HG03571 (cell line): Measurements from ENCODE around the gene GNG7.
"Not testable (repeated sequence)": the region's sequence is repeated elsewhere in the genome, so short reads cannot be mapped to it uniquely, and the experiment has no call there.

ENCODE experiments used
- ATAC-seq: cut with Tn5 transposase; IDR thresholded peaks from one replicate; pipeline ENCODE4 v1.9.1; 2021; ENCODE audit not compliant: unreplicated experiment

The GNG7 gene

DNA sequence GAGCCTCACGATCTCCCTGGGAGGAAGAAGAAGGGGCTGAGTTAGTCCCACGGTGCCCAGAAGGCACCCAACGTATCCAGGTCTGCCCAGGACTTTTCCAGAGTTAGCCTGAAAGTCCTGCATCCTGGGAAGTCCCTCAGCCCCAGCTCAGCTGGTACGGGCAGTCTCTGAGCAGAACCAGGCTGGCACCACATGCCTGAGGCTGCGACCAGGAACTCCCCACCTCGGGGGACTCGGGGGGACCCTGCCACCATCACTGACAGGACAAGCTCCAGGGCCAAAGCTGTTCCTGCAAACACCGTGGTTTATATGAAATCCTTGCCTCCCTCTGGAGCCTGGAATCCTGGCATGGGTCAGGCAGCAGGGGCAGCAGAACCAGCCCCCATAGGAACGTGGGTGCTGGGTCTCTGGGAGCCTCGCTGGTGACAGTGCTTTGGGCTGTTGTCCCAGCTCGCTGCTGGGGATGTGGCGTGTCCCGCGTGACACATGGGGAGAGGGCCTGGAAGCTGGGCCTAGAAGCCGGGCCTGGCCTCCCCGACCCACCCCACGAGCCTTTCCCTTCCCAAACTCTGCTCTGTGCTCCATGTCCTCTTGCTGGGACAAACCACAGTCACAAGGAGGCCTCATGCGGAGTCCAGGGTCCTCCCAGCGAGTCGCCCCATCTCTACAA lies 55.5 kb downstream of the GNG7 start:
- ATAC-seq, result no peak

DNA sequence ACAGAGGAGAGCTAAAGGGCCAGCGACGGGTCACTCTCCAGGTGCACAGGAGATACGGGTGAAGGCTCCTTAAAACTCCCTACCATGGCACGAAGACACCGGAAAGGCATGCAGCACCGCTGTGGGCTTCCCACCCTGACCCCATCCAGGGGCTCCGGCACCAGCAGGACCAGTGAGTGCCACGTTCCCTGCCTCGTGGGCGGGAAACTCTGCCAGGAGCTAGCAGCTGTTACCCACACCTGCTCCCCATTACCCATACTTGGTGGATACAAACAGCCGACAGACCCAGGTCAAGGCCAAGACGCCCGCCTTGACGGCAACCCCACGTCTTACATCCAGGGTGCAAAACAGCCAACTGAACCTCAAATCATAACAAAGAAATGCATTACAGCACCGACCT lies 56.7 kb downstream of the GNG7 start:
- no peak for ATAC-seq

DNA sequence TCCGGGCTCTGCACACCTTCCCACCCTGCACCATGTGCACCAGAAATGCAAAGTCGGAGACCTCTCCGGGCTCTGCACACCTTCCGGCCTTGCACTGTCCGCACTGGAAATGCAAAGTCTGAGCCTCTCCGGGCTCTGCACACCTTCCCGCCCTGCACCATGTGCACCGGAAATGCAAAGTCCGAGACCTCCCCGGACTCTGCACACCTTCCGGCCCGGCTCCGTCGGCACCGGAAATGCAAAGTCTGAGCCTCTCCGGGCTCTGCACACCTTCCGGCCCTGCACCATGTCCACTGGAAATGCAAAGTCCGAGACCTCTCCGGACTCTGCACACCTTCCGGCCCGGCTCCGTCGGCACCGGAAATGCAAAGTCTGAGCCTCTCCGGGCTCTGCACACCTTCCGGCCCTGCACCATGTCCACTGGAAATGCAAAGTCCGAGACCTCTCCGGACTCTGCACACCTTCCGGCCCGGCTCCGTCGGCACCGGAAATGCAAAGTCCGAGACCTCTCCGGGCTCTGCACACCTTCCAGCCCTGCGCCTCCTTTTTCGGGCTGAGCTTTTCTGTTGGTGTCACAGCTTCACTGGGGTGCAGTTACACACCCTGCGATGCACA lies 59.3 kb downstream of the GNG7 start:
- not testable (repeated sequence) for ATAC-seq

DNA sequence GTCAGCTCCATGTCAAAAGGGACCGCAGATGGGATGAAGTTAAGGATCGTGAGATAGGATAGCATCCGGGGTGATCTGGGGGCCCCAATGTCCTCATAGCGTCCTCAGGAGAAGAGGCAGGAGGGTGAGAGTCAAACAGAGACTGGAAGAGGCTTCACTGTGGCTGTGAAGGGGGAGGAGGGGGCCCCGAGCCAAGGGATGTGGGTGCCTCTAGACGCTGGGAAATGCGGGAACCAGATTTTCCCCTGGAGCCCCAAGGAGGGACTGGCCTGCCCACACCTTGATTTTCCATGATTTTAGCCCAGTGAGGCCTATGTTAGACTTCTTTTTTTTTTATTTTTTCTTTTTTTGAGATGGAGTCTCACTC lies 61.2 kb downstream of the GNG7 start:
- no peak for ATAC-seq

DNA sequence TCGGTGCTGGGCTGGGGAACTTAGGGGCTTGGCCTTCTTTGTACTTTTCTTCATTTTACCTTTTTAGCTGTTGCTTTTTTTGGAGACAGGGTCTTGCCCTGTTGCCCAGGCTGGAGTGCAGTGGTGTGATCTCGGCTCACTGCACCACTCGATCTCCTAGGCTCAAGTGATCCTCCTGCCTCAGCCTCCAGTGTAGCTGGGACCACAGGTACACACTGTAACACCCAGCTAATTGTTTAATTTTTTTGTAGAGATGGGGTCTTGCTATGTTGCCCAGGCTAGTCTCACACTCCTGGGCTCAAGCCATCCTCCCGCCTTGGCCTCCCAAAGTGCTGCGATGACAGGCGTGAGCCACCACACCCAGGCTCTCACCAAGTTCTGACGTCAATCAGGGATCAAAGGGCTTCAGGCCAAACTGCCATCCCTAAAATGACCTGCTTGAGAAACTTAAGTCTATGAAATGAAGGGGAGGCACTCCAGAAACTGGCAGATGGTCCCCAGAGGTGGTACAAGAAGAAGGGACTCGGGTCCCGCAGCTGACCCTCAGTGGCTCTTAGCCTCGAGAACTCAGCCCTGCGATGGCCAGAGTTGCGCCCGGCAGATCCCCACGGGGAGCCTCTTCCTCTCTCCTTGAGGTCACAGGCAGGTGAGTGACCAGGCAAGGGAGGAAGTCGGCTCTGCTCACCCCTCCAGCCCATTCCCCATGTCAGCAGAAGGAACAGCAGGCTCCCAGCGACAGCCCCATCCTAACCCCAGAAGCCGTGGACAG lies 61.7 kb downstream of the GNG7 start:
- ATAC-seq, result no peak

DNA sequence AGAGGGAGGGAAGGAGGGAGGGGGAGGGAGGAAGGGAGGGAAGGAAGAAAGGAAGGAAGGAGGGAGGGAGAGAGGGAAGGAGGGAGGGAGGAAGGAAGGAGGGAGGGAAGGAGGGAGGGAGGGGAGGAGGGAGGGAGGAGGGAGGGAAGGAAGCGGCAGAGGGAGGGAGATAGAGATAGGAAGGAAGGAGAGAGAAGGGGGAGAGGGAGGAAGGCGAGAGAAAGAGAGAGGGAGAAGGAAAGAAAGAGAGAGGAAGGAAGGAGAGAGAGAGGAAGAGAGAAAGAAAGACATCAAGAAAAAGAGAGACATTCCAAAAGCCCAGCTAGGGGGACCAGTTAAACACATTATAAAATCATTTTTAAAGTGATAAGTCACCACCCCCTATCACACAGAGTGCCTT lies 62.5 kb downstream of the GNG7 start:
- ATAC-seq, result no peak

DNA sequence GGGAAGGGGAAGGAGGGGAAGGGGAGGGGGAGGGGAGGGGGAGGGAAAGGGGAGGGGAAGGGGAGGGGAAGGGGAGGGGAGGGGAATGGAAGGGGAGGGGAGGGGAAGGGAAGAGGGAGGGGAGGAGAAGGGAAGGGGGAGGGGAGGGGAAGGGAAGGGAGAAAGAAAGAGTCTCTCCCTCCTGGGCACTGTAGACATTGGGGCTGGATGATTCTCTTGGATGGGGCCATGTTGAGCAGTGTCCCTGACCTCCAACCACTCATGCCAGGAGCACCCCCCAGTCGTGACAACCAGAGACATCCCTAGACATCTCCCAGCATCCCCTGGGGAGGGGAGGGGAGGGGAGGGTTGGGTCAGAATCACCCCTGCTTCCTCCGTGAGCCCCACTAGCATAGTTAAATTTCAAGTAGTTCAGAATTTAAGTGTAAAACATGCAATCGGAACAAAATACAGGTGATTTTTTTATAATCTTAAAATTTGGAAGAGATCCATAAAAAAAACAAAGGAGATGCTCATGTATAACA lies 64.0 kb downstream of the GNG7 start:
- ATAC-seq, result no peak

DNA sequence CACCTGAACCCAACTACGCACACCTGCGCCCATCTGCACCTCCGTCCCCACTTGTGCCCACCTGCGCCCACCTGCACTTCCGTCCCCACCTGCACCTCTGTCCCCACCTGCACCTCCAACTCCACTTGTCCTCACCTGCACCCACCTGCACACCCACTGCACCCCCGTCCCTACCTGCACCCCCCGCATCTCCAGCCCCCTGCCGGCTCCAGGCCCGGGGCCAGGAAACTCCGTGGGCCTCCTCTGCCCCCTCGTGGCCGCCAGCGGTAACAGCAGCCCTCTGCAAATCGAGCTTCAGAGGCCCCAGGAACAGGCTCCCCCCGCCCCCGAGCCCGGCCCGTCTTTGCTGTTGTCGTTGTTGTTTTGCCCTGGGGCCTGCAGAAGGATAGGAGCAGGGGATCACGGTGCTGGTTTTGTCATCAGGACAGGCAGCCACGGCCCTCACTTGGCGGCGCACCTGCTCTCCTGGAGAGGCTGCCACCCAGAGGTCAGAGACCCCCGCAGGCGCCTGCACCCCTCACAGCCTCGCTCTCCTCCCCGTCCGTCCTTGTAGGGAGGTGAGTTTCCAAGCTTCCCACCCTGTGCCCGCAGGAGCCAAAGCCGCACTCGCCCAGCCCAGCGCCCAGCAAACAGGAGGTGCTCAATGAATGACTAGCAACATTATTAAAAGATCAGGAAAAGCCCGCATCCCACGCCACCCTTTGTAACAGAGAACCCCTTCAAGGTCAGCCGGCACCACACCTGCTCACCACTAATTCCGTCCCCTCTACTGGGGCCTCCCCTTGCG lies 65.4 kb downstream of the GNG7 start:
- ATAC-seq, result no peak

DNA sequence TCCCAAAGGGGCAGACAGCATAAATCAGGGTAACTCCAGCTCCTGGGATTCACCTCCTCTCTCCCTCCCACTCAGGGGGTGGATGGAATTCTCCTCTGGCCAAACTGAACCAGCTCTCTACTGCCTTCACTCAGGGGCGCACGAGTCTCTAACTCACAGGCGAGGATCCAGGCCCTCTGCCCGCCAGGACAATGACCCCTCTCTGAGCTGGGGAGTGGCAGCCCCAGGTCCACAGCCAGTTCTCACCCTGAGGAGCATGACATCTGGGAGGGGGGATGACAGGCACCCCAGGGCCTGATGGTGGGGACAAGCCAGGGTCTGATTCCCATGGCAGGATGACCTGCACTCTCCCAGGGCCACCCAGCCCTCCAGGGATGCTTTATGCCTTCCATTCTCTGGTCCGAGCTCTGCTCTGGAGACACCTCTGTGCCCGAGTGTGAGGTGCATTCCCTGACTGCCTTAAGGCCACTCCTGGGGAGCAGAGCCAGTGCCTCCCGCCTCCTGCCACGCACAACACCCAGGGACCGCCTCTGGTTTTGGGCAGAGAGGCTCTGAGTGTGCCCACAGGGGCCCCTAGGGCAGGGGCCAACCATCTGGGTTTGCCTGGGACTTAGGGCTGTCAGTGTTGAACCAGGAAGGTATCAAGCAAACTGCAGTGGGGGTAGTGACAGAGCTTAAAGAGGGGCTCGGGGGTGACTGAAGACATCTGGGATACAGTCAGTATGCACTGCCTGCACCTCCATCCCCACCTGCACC lies 66.2 kb downstream of the GNG7 start:
- no peak for ATAC-seq

DNA sequence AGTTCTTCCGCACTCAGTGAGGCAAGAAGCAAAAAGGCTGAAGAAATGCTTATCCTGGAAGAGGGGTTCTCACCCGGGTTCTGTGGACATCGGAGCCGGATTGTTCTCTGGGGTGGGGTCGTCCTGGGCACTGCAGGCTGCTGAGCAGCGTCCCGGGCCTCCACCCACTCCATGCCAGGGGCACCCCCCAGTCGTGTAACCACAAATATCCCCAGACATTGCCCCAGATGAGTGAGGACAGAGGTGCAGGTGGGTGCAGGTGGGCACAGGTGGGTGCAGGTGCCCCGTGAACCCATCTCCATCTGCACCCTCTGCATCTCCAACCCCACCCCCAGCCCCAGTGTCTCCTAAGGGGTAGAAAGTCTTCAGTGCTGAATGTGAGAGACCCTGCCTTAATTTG lies 67.5 kb downstream of the GNG7 start:
- no peak for ATAC-seq

DNA sequence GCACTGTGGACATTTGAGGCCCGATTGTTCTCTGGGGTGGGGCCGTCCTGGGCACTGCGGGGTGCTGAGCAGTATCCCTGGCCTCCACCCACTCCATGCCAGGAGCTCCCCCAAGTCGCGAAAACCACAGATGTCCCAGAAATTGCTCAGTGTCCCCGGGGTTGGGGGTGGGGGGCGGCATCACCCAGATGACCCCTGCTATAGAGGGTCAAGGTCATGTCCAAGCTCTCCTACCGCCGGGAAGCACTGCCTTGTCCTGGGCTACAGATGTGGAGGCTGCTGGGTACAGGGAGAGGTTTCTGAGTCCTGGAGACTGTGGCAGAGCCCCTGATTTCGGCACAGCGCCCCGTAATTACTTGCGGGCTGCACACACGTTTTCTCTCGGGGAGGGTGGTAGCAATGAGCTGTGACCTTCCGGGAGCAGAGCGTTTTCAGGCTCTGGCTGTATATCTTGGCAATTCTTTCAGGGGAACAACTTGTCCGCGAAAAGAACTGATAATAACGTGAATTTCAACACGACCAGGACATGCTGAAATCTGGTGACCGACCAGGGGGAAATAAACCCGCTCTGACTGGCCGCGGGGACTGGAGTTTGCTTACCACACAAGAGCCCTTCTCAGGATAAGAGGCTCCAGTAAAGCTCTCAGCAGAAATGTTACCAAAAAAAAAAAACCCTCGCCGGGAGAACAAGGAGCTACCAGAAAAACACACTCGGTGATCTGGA lies 68.1 kb downstream of the GNG7 start:
- no peak for ATAC-seq

DNA sequence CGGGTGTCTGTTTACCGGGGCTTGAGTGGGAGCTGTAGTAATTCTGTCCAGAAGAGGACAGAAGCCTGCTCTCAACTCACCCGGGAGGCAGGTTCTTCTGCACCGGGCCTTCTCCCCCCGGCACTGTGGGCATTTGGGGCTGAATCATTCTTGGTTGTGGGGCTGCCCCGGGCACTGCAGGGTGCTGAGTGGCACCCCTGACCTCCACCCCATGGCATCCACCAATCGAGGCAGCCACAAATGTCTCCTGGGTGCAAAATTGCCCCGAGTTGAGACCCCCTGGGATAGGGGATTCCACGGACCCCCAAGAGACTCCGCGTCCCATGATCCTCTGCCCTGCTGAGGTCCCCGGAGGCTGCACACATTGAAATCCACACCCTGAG lies 68.8 kb downstream of the GNG7 start:
- ATAC-seq, result no peak

DNA sequence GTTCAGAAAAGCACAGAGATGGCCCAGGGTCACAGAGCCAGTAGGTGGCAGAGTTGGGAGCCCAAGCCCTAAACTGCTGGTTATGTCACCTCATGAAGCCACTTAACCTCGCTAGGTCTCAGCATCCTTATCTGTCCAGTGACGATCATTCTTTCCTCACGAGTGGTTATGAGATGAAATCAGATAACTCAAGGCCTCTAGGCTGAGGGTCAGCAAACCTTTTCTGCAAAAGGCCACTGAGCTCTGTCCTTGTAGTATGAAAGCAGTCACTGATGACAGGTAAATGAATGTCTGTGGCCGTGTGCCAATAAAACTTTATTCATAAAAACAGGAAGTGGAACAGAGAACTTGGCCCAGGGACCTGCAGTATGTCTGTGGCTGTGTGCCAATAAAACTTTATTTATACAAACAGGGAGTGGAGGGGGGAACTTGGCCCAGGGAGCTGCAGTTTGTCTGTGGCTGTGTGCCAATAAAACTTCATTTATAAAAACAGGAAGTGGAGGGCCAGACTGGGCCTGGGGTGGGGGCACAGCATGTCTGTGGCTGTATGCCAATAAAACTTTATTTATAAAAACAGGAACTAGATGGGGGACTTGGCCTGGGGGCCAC lies 71.2 kb downstream of the GNG7 start:
- ATAC-seq, result no peak

DNA sequence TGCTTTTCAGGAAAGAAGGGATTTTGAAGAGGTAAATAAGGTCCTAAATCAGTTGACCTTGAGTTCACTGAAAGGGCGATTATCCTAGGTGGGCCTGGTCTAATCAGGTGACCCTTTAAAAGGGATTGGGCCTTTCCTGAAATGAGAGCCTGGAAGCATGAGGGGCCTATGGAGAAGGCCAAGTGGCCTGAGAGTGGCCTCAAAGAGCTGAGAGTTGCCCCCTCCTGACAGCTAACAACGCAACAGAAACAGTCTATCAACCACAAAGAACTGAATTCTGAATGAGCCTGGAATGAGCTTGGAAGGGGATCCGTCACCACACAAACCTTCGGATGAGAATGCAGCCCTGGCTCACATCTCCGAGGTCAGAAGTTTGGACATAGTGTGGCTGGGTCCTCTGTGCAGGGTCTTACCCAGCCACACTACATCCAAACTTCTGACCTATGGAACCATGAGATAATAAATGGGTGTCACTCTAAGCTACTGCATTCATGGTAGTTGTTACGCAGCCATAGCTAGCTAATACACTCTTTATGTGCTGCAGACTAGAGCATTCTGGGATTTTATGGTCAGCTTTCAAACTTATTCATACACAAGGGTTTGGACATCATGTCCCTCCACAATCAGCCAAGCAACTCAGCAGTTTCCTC lies 72.0 kb downstream of the GNG7 start:
- no peak for ATAC-seq

DNA sequence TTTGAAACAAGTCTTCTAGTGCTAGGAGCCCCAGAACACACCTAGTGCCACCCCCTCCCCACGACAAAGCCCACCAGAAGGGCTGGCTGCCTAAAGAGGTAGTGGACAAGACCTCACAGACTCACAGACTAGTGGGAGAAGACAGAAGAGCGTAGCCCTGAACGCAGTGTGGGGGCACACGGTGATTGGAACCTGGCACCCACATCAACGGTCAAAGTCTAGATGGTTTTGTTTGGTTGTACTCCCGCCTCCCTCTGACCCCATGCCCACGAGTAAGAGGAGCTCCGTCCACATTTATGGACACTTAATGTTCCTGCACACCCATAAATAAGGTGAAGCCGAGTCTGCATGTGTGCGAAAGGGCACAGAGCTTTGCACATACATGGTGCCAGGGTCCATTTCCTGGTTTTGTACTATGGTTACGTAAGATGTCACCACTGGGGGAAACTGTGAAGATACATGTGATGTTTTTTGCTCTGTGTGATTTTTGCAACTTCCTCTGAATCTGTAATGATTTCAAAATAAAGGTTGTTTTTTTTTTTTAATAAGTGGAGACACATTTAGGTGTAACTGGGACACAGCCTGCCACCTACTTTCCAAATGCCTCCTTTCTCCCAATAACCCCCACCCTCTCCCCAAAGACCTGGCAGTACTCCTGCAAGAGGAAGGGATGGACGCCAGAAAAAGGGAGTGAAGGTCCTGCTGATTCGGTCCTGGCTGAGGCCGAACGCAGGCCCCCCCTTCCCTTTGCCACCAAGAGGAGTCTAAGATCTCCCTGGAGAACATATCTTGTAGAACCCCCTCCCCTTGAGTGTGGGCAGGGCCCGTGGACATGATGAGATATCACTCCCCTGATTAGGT lies 72.8 kb downstream of the GNG7 start:
- no peak for ATAC-seq

DNA sequence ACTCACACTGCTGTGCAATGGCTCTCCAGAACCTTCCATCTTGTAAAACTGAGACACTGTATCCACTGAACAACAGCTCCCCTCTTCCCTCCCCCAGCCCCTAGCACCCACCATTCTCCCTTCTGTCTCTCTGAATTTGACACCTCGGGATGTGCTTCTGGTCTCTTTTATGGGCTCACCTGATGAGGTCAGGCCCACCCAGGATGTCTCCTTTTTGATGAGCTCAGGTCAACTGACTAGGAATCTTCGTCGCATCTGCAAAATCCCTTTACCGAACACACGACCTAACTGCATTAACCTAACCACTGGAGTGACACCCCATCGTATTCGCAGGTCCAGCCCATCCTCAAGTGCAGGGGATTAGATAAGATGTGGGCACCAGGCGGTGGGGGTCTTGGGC lies 73.9 kb downstream of the GNG7 start:
- no peak for ATAC-seq

DNA sequence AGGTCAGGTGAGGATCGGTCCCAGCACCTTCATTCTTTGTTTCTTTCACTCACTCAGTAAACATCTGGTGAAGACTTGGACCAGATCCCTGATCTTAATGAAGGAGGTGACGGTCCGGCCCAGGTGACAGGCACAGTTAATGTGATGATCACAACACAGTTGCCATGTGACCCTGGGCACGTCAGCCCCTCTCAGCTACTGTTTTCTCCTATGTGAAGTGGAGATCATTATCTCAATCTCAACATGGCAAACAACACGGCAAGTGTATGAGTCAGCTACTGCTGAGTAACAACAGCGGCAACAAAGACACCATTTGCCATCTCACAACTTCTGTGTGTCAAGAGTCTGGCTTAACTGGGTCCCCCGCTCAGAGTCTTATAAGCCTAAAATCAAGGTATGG lies 74.6 kb downstream of the GNG7 start:
- ATAC-seq, result no peak

DNA sequence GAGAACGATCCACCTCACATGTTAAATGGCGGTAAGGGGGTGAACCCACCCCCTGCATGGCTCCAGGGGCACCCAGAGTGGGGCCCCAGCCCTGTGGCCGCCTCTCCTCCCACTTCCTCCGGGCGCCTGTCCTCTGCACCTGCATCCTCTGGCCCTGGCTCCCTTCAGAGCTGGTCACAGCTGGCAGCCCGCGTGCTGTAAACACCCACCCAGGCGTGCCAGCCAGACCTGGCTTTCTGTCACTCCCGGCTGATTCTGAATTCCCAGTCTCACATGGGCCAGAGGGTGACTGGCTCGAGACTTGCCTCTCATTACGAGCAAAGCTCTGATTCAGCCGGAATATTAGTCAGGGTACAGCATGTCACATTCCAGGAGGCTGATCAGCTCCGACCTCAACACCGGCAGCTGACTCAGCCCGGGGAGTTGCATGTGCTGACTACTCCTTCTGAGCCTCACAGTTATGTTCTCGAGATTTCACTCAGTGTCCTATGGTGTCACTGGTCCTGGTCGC lies 75.1 kb downstream of the GNG7 start:
- no peak for ATAC-seq
